Measurements from ENCODE around the gene CCDC39. TPM values are rescaled to one million over a fixed set of nuclear protein-coding genes. Genes with fewer than 3 reads are reported as not detected.

The CCDC39 gene
- total RNA-seq, 1 experiment from 2014 or later = 0.79 TPM

DNA sequence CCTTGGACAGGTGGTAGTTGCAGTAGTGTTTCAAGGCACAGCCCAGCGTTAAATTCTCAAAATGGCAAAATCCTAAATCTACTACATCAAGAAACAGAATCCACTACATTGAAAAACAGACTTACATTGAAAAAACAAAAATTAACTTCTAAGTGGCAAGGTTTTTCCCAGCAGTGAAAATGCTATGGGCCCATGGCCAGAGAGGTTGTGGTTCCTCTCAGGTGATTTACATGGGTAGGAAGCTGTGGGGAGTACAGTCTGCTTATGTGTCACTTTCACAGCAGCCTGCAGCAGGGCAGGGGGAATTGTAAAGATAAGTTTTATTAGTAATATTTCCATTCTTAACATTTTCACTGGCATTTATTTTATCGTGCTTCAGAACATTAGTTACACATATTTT is 52.4 kb downstream of the CCDC39 start:
- H3K9me3 ChIP-seq (ENCODE audit: control insufficient read depth, low read depth, low read length) = no peaks in the 10 kb centered on the region
- WGBS (ENCODE audit: extremely low coverage, insufficient read length, low lambda C conversion rate) = no CpG with 5 or more reads among the region's 2 CpGs
- H3K79me1 ChIP-seq (ENCODE audit: insufficient read depth, low read depth, low read length, poor library complexity, severe bottlenecking) = no peaks in the 10 kb centered on the region
- no peak overlapping the region for H4K8ac ChIP-seq (replicated peaks; ENCODE audit: insufficient read length, low read depth, low read length)
- H2BK20ac ChIP-seq (ENCODE audit: low read depth, low read length, poor library complexity, severe bottlenecking) = no peak overlapping the region
- H3K79me2 ChIP-seq (ENCODE audit: insufficient read depth, low read length) = no peaks in the 10 kb centered on the region
- H4K5ac ChIP-seq (ENCODE audit: insufficient read length, low read depth, low read length) = no peak overlapping the region
- H2BK15ac ChIP-seq (ENCODE audit: low read depth, low read length) = no peak overlapping the region
- H4K91ac ChIP-seq (ENCODE audit: insufficient read length, low read depth, low read length) = no peak overlapping the region
- no peak overlapping the region for H2BK5ac ChIP-seq (ENCODE audit: insufficient read length, low read length)
- no peak overlapping the region for H3K27ac ChIP-seq (ENCODE audit: insufficient read length, low read depth, low read length)
- no peak overlapping the region for H3K9ac ChIP-seq (ENCODE audit: extremely low read depth, insufficient read length, low read length)
- H2BK12ac ChIP-seq (ENCODE audit: insufficient read length, low read depth, low read length) = no peak overlapping the region
- no peak overlapping the region for H3K23ac ChIP-seq (ENCODE audit: insufficient read length, low read depth, low read length)
- TF ChIP-seq, protein P1, sequence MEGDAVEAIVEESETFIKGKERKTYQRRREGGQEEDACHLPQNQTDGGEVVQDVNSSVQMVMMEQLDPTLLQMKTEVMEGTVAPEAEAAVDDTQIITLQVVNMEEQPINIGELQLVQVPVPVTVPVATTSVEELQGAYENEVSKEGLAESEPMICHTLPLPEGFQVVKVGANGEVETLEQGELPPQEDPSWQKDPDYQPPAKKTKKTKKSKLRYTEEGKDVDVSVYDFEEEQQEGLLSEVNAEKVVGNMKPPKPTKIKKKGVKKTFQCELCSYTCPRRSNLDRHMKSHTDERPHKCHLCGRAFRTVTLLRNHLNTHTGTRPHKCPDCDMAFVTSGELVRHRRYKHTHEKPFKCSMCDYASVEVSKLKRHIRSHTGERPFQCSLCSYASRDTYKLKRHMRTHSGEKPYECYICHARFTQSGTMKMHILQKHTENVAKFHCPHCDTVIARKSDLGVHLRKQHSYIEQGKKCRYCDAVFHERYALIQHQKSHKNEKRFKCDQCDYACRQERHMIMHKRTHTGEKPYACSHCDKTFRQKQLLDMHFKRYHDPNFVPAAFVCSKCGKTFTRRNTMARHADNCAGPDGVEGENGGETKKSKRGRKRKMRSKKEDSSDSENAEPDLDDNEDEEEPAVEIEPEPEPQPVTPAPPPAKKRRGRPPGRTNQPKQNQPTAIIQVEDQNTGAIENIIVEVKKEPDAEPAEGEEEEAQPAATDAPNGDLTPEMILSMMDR (conservative IDR thresholded peaks at IDR 0.05) = no peak
- H3K14ac ChIP-seq (ENCODE audit: insufficient read depth, low read length) = no peak overlapping the region
- Mint-ChIP-seq H3K4me3 (no peak overlapping the region), H3K27ac (peak overlapping the region in 1 of 3 experiments; percentile 57; a peak in 1 of 7 replicates), H3K36me3 (ENCODE audit: insufficient read depth in 1 of 3, low read depth in 3 of 3) (peaks cover 14 to 26% (median 15%) of the 10 kb centered on the region in 3 experiments; a peak in 6 of 7 replicates), H3K9me3 (peaks cover 6 to 10% of the 10 kb centered on the region in 2 experiments; a peak in 3 of 5 replicates), H3K4me1 (peaks cover 23 to 25% of the 10 kb centered on the region in 2 experiments), H3K27me3 (ENCODE audit: low read depth) (no peaks in the 10 kb centered on the region)
- H2AFZ ChIP-seq (ENCODE audit: low read length) = no peak overlapping the region
- H2AK5ac ChIP-seq (ENCODE audit: insufficient read length, low read length) = no peak overlapping the region
- DNase-seq = no peak
- H3K56ac ChIP-seq (ENCODE audit: insufficient read length, low read depth, low read length) = no peak overlapping the region
- H3K4ac ChIP-seq (ENCODE audit: low read depth, low read length) = no peak overlapping the region
- no peaks in the 10 kb centered on the region for H4K20me1 ChIP-seq (ENCODE audit: control insufficient read depth, insufficient read depth, insufficient read length)
- H3K18ac ChIP-seq (ENCODE audit: insufficient read length, low read depth, low read length) = no peak overlapping the region
- no peaks in the 10 kb centered on the region for H3K4me1 ChIP-seq (ENCODE audit: insufficient read depth, low read length)
- H3T11ph ChIP-seq (ENCODE audit: low read length) = no peak overlapping the region
- no peak overlapping the region for H2BK120ac ChIP-seq (ENCODE audit: low read depth, low read length, poor library complexity, severe bottlenecking)
- no peaks in the 10 kb centered on the region for H3K27me3 ChIP-seq (ENCODE audit: insufficient read depth, low read length)
- no peaks in the 10 kb centered on the region for H3K23me2 ChIP-seq (ENCODE audit: insufficient read length, low read depth, low read length, poor library complexity, severe bottlenecking)
- H3K4me2 ChIP-seq (ENCODE audit: insufficient read depth, insufficient read length, low read length) = no peak overlapping the region

Data from H9 (cell line).